ENCODE measurements around the gene FAP. TPM values are rescaled to one million over a fixed set of nuclear protein-coding genes. Genes with fewer than 3 reads are reported as not detected.

The FAP gene
- total and polyA plus RNA-seq, 2 of the 8 experiments (the other 6 are each of a cell fraction or from before 2014, with no cell fraction given) = not detected

- POLR2A ChIA-PET (ENCODE audit: partially characterized antibody) = no interaction called here
- no peak overlapping the region for H4K5ac ChIP-seq (ENCODE audit: insufficient read length, low read depth, low read length)
- H3K9me3 ChIP-seq (ENCODE audit: insufficient read depth in 2 of 2, low read depth in 1 of 2, low read length in 1 of 2) = no peaks in the 10 kb centered on the region
- H3K23me2 ChIP-seq (ENCODE audit: low read depth, low read length) = no peaks in the 10 kb centered on the region
- no peak overlapping the region for H2BK20ac ChIP-seq (ENCODE audit: low read length)
- no peak overlapping the region for H3K4me2 ChIP-seq (ENCODE audit: insufficient read depth in 1 of 2, low read depth in 2 of 2, low read length in 2 of 2)
- DNase-seq (ENCODE audit: low read depth in 1 of 2, low spot score in 2 of 2) (no peak), FAIRE-seq (no peak)
- no peak overlapping the region for H3K27ac ChIP-seq (ENCODE audit: low read depth, low read length)
- WGBS, 2 experiments (ENCODE audit: extremely low coverage in 1 of 2, insufficient coverage in 1 of 2, insufficient read length in 1 of 2, insufficient replicate concordance in 2 of 2, low coverage in 1 of 2, low lambda C conversion rate in 2 of 2, missing lambda C conversion rate in 1 of 2) = 87 to 100% methylated on average over 2 to 4 of the region's 4 CpGs
- H3K9ac ChIP-seq (replicated peaks in 1 of 4; ENCODE audit: extremely low read depth in 1 of 4, low read depth in 3 of 4, low read length in 3 of 4) = no peak overlapping the region
- no peaks in the 10 kb centered on the region for H4K20me1 ChIP-seq (replicated peaks in 1 of 2; ENCODE audit: control insufficient read depth in 1 of 2, insufficient read depth in 2 of 2, low read length in 2 of 2)
- H3K27me3 ChIP-seq (replicated peaks in 1 of 4; ENCODE audit: control insufficient read depth in 3 of 4, extremely low read depth in 1 of 4, insufficient read depth in 3 of 4, low read length in 3 of 4) = peaks cover 0 to 1% (median 0%) of the 10 kb centered on the region in 4 experiments; a peak in 1 of 7 replicates
- TF ChIP-seq CTBP2 (IDR thresholded peaks at IDR 0.05; ENCODE audit: borderline replicate concordance, insufficient read depth, insufficient read length, low read length) (no peak), CBX8 (IDR thresholded peaks at IDR 0.05; ENCODE audit: borderline replicate concordance, low read depth, low read length) (no peak), RFX5 (IDR thresholded peaks at IDR 0.05; ENCODE audit: borderline replicate concordance, low read depth, low read length) (no peak)
- no peak overlapping the region for H3K18ac ChIP-seq (ENCODE audit: extremely low read depth, low read length)
- H3K79me1 ChIP-seq (ENCODE audit: low read depth, low read length) = no peaks in the 10 kb centered on the region
- no peak overlapping the region for H4K91ac ChIP-seq (replicated peaks; ENCODE audit: insufficient read length, low read length)
- H2BK5ac ChIP-seq (ENCODE audit: low read depth, low read length) = no peak overlapping the region
- no peaks in the 10 kb centered on the region for H3K36me3 ChIP-seq (ENCODE audit: control insufficient read depth in 2 of 4, insufficient read depth in 4 of 4, low read length in 3 of 4)
- H3K4ac ChIP-seq (replicated peaks; ENCODE audit: insufficient read length, low read depth, low read length) = no peak overlapping the region
- H3K79me2 ChIP-seq (ENCODE audit: control insufficient read depth in 1 of 2, insufficient read depth in 2 of 2, low read length in 2 of 2) = no peaks in the 10 kb centered on the region
- no peak overlapping the region for H3K14ac ChIP-seq (ENCODE audit: insufficient read length)
- H2BK15ac ChIP-seq (ENCODE audit: low read length) = no peak overlapping the region
- H4K8ac ChIP-seq (ENCODE audit: extremely low read depth, insufficient read depth, low read length) = no peak overlapping the region
- peaks cover 0 to 2% (median 0%) of the 10 kb centered on the region in 4 experiments; a peak in 1 of 7 replicates for H3K4me1 ChIP-seq (replicated peaks in 1 of 4; ENCODE audit: control insufficient read depth in 3 of 4, insufficient read depth in 4 of 4, low read length in 3 of 4)
- H2BK12ac ChIP-seq (ENCODE audit: low read depth, low read length) = no peak overlapping the region
- CTCF ChIA-PET (ENCODE audit: partially characterized antibody) = interaction anchor here (1.3 to 1.4 kb wide), 2 partner anchors 14 to 43 kb away, joined by 4 read pairs; no protein-coding TSS in a partner anchor
- no peak overlapping the region for H2AFZ ChIP-seq (ENCODE audit: low read length)
- no peak overlapping the region for H3K56ac ChIP-seq (replicated peaks; ENCODE audit: insufficient read length, low read depth, low read length)
- H3K23ac ChIP-seq (ENCODE audit: insufficient read length) = no peak overlapping the region
- no peak overlapping the region for H3K4me3 ChIP-seq (ENCODE audit: extremely low read depth in 1 of 4, insufficient read depth in 2 of 4, low read depth in 3 of 4, low read length in 4 of 4)
- no peak overlapping the region for H2BK120ac ChIP-seq (replicated peaks; ENCODE audit: low read depth, low read length)
- H2AK5ac ChIP-seq (ENCODE audit: low read depth, low read length) = no peak overlapping the region
Observed at GRCh38 chr2:162177301-162177700, 65.9 kb downstream of the FAP start.

All from H1 (cell line).